Stimulated activated CD4-positive, alpha-beta T cell treated with anti-CD3 and anti-CD28 coated beads, Interleukin-1b, Interleukin-23, amount 100 ng/mL, for 24 hours (primary cell): ENCODE results near the gene NDUFB5.

Experiments
- DNase-seq, 4 experiments: peaks; one replicate each; pipeline ENCODE4 v3.0.0-alpha.2; 2020; ENCODE audit warnings: low read depth in 4 of 4, low spot score in 1 of 4

NDUFB5 gene

DNA sequence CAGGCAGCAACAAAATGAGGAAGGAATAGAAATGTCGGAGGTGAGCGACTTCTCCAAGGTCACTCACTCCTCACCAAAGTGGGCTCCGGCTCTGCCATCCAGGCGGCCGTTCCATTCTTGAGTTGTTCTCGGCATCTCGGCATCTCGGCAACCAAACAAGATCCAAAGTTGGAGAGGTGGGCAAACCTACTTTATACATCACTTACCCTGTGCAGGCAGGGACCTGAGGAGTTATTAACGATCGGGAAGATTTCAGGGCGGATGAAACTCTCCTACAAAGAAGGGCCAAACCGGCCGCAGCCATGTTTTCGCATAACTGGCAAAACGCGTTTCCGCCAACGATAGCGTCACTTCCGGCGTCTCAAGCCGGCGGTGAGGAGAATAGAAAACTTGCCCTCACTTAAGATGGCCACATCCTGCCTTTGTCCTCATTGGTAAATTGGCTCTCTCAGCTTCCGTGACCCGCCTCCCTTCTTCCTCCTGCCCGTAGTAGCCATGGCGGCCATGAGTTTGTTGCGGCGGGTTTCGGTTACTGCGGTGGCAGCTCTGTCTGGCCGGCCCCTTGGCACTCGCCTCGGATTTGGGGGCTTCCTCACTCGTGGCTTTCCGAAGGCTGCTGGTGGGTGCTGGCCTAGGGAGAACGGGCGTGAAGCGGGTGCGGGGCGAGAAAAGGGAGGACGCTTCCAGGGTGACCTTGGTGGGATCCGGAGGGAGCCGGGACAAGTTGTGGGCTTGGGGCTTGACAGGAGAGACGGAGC is at the start of gene NDUFB5, which contains the start of gene MRPL47:
TSS of gene NDUFB5 (plus strand) at position 474 of the 758 bp plus-strand sequence. CDS start at position 496, 22 bp downstream.
TSS of gene MRPL47 (minus strand) at position 318 of the 758 bp plus-strand sequence. CDS start at position 304, 14 bp downstream.
- peak; percentile 82 to 95 (median 88) for DNase-seq

DNA sequence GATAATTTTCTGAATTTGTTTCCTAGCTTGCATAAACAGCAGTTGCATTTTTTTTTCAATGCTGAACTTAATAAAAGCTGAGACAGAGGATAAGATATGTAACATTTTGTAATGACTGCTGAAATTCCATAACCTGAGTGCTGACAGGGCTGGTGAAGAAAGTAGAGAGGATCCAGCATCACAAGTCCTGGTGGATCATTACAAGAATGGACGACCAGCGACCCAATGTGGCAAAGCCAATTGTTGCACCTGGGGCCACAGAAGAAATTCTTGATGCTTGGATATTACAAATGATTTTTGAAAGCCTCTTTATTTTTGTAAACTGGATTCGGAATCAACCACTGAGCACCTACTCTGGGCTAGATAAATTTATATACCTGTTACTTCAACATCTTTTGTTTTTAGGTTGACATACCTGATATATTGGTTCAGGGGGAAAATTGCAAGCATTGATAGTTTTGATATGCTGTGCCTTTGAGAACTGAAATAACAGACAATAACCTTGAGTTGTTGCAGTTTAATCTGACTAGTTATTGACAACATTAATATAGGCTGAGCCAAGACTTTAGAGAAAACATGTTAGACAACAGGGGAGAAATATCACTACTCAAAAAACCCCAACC is 45.7 kb upstream of the NDUFB5 start:
- DNase-seq: peak in 2 of 4 experiments; percentile 9 to 10

GRCh38 chr3:179560791-179561190 is 43.8 kb upstream of the NDUFB5 start:
- no peak for DNase-seq

DNA sequence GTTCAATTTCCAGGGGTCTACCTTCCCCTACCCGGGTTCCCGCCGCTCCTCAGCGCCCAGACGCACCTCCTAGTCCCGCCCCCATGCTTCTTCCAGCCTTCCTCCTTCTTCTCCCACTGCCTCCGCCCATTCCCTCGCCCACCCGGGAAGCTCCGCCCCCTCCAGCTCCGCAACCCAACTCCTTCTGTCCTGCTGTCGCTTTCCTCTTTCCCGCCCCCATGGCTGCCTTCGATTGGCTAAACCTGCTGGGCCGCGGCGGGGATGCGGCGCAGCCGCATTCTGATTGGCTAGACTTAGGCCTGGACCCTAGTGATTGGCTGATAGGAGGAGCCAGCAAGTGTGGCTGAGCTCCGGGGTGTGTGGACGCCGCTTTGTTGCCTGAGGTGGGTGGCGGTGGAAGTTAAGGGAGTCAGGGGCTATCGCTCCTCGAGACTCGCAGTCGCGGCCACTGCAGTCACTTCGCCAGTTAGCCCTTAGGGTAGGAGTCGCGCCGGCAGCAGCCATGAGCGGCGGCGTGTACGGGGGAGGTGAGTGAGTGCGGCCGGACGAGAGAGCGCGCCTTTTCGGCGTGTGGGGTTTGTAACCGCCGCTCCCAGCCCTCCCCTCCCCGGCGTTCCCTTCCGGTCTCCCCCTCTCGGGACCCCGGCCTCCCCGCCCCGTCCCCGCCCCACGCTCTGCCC is 41.9 kb upstream of the NDUFB5 start, which contains the start of gene ACTL6A:
TSS of gene ACTL6A (plus strand) at position 336 of the 680 bp plus-strand sequence. CDS start at position 503, 167 bp downstream.
- DNase-seq: peak; percentile 92 to 99 (median 98)

DNA sequence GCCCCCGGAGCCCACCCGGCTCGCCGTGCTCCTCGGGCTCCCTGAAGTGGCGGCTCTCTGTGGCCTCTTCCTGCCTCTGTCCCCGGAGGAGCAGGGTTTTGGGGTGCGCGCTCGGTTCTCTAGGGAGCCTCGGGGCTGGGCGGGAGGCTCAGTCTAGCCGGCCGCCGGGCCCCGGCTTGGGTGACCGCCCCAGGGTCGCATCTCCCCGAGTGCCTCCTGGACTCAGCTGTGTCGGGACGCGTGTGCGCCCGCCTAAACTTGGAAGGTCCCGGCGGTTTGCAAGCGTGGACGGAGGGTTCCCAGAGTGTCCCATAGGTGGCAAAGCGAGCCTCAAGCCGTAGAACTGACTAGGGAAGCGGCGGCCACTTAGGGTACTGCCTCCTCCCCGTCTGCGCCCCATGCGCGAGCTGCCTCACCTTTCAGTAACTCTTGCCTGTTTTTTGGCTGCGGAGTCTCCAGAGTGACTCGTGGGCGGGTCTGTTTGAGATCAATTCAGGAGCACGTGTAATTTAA is 41.3 kb upstream of the NDUFB5 start:
- DNase-seq: peak; percentile 34 to 59 (median 54)

GRCh38 chr3:179565496-179565895 is 39.1 kb upstream of the NDUFB5 start:
- no peak for DNase-seq

DNA sequence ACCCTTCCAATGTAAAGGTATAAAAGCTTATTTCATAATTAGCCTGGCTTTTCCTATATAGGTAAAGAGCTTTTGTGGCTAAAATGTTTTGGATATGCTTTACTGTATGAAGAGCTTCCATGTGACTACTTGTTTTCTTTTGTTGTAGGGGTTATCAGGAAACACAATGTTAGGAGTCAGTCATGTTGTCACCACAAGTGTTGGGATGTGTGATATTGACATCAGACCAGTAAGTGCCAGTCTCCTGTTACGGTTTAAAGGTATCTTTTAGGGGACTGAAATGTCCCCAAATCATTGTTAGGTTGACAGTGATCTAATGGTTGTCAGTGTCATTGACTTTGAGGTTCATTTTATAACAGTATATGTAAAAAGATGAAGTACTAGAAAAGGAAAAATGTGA is 23.6 kb upstream of the NDUFB5 start:
- DNase-seq: no peak

DNA sequence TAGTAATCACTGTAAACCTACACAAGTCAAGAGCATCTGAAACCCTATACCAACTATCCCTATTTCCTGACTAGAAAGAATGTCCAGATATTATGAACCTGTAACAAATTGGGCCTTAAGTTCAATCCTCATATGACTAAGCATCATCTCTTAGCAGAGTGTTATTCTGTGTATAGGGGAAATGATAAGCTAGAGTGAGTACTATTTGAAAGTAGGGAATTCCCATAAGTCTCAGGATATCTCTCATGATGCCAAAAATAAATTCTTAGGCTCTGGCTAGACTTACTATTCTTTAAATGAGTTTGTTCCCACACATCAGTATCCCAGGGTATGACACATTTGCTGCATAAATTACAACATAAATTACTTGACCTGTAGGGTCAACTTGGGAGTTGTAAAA is 15.5 kb upstream of the NDUFB5 start:
- DNase-seq: no peak

DNA sequence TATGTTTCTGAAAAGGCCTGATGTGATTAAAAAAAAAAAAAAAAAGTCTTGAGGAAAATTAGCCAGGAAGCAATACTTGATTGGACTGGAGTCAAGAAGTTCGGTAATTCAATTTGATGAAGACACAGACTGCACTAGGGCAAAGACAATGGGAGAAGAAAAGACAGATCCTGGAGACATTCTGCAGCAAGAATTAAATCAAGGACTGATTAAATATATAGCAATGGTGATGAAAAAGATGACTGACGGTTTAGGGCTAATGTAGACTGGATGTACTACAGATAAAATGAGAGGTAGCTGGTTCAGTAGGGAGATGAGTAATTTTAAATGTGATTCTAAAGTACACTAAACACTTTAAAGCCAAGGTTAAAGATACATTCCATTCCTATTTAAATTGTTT is 13.9 kb upstream of the NDUFB5 start:
- no peak for DNase-seq

DNA sequence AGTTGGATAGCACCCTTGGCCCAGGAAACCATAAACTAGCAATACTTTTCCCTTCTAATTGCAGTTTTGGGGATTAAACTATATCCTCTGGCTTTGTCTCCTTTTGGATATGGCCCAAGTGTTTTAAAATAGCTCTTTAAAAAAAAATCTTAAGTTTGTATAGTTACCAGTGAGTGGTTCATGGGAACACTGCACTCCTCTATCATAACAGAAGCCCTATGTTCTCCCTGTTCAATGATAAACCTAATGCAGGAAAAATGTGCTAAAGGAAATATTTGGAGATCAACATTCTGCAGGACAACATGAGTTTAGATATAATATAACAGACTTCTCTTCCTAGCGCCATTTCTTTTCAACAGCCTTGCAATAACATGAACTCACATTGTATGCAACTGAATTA is 13.3 kb upstream of the NDUFB5 start:
- DNase-seq: no peak

GRCh38 chr3:179599531-179599930 is 5.1 kb upstream of the NDUFB5 start:
- no peak for DNase-seq

DNA sequence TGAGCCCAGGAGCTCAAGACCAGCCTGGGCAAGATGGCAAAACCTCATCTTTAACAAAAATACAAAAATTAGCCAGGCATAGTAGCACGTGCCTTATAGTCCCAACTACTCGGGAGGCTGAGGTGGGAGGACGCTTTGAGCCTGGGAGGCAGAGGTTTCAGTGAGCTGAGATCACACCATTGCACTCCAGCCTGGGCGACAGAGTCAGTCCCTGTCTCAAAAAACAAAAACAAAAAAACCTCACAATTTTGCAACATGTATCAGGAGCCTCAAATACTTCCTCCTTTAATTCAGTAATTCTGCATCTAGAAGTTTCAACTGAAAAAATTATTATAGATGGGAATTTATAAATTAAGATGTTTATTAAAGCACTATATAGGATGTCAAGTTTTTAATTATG is 1.3 kb upstream of the NDUFB5 start:
- no peak for DNase-seq

DNA sequence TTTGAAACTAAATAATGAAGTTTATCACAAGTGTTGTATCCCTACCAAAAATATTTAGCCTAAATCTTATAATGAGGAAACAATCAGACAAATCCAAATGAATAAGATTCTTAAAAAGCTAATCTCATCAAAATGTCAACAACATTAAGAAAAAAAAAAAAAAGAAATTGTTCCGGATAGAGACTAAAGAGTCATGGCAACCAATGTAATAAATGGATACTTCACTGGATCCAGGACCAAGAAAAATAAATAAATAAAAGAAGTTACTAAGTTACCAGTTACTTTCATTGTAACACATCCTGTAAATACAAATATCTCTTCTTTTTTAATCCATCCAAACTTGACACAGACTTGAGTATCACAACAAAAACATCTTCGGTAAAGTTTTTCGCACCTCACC is 763 bp upstream of the NDUFB5 start:
- no peak for DNase-seq

DNA sequence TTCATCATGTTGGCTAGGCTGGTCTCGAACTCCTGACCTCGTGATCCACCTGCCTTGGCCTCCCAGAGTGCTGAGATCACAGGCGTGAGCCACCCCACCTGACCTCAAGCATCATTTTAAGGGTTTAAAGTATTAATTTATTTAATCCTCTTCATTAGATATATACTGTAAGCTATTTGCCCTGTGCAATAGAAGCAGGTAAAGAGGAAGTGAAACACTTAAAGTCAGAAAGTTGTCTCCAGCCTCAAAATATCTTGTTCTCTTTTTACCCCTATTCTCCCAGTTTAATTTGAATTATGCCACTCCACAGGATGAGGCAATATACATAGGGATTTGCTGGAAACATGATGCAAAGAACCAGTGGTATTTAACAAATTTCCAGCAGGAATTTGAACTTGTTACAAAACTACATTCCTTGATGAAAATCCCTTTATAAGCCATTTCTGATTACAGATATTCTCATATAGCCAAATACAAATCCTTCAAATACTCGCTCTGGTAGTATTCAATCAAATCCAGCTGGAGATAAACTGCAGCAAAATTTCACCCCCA is 2.0 kb downstream of the NDUFB5 start:
- no peak for DNase-seq

GRCh38 chr3:179608931-179609720 is 4.5 kb downstream of the NDUFB5 start:
- DNase-seq: no peak

- DNase-seq: no peak
Measured at GRCh38 chr3:179610066-179610465, 5.5 kb downstream of the NDUFB5 start.

DNA sequence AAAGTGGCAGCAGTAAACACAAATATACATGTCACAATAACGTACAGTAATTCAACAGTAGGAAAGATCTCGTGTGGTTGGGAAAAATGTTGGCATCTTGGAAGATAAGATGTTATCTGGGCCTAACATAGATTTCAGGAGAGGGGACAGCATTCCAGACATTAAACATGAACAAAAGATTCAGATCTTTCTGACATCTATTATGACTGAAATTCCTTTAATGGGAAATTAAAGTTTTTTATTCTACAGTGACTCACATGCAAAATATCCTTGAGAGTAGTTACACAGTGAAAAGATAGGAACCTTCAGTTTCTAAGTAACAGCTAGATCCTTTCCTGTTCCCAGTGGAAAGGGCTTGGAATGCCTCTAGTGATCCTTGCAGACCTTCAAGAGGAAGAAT is 9.2 kb downstream of the NDUFB5 start:
- no peak for DNase-seq

- no peak for DNase-seq
Measured at GRCh38 chr3:179615458-179616173, 11.0 kb downstream of the NDUFB5 start.

- DNase-seq: no peak
Measured at GRCh38 chr3:179622023-179622422, 17.4 kb downstream of the NDUFB5 start.

GRCh38 chr3:179624451-179624850 is 19.9 kb downstream of the NDUFB5 start:
- no peak for DNase-seq
